CD14-positive monocyte (primary cell): Measurements from ENCODE around the gene GPC6. TPM values are rescaled to one million over a fixed set of nuclear protein-coding genes. Genes with fewer than 3 reads are reported as not detected.

Experiments
- DNase-seq, 3 donors: peaks; one replicate each; pipeline ENCODE4 v3.0.0-alpha.2; 2011 to 2022
- H2AFZ ChIP-seq: 2 replicates; pipeline ENCODE4 v1.6.0; 2012; ENCODE audit warnings: mild to moderate bottlenecking, low read depth, low read length, inconsistent platforms; ENCODE audit not compliant: insufficient read depth, poor library complexity, severe bottlenecking
- H3K27ac ChIP-seq, 2 donors: 1 replicate in 1 of 2; 2 replicates in 1 of 2; pipeline ENCODE4 v1.5.1; 2012 to 2013; ENCODE audit warnings: low read length in 2 of 2, control low read depth in 1 of 2, inconsistent platforms in 1 of 2, low read depth in 1 of 2, mild to moderate bottlenecking in 1 of 2
- H3K27me3 ChIP-seq, 2 donors: one replicate each; pipeline versions ENCODE4 v1.6.0 to v1.6.1; 2011 to 2013; ENCODE audit warnings: low read length in 2 of 2; ENCODE audit not compliant: control insufficient read depth in 2 of 2, insufficient read depth in 2 of 2
- H3K36me3 ChIP-seq, 2 donors: replicated peaks in 1 of 2; 1 replicate in 1 of 2; 2 replicates in 1 of 2; pipeline versions ENCODE4 v1.5.1 to v1.6.1; 2012 to 2013; ENCODE audit warnings: low read length in 2 of 2, control low read depth in 1 of 2, inconsistent platforms in 1 of 2, mild to moderate bottlenecking in 1 of 2; ENCODE audit not compliant: insufficient read depth in 2 of 2, control insufficient read depth in 1 of 2
- H3K4me1 ChIP-seq, 2 donors: 1 replicate in 1 of 2; 2 replicates in 1 of 2; pipeline versions ENCODE4 v1.5.1 to v1.6.1; 2012 to 2013; ENCODE audit warnings: low read length in 2 of 2, control low read depth in 1 of 2, inconsistent platforms in 1 of 2, mild to moderate bottlenecking in 1 of 2, moderate library complexity in 1 of 2; ENCODE audit not compliant: insufficient read depth in 2 of 2, control insufficient read depth in 1 of 2
- H3K4me2 ChIP-seq: replicated peaks from 2 replicates; pipeline ENCODE3; 2012; ENCODE audit warnings: low read length, moderate library complexity, mild to moderate bottlenecking; ENCODE audit not compliant: poor library complexity, severe bottlenecking; ENCODE audit errors: extremely low read depth
- H3K4me3 ChIP-seq, 3 experiments: fragments of 200-600 bp in 1 of 3; sonication (generic) in 1 of 3; replicated peaks in 1 of 3; 1 replicate in 2 of 3; 2 replicates in 1 of 3; pipeline ENCODE4 v1.5.1; 2011 to 2013; ENCODE audit warnings: low read length in 3 of 3, mild to moderate bottlenecking in 3 of 3, control low read depth in 2 of 3, low read depth in 2 of 3, inconsistent platforms in 1 of 3, moderate library complexity in 1 of 3
- H3K79me2 ChIP-seq: 2 replicates; pipeline ENCODE4 v1.6.0; 2012; ENCODE audit warnings: mild to moderate bottlenecking, control low read depth, inconsistent platforms, low read length, moderate library complexity; ENCODE audit not compliant: insufficient read depth
- H3K9ac ChIP-seq: 2 replicates; pipeline ENCODE4 v1.6.0; 2017; ENCODE audit warnings: low read length, mild to moderate bottlenecking; ENCODE audit not compliant: insufficient read depth, poor library complexity, severe bottlenecking
- H3K9me3 ChIP-seq, 2 donors: replicated peaks in 1 of 2; 1 replicate in 1 of 2; 2 replicates in 1 of 2; pipeline versions ENCODE4 v1.5.1 to v1.6.1; 2012 to 2013; ENCODE audit warnings: low read length in 2 of 2, control low read depth in 1 of 2; ENCODE audit not compliant: control insufficient read depth in 1 of 2, insufficient read depth in 1 of 2
- H4K20me1 ChIP-seq: 2 replicates; pipeline ENCODE4 v1.6.0; 2012; ENCODE audit warnings: mild to moderate bottlenecking, low read length, control low read depth, moderate library complexity; ENCODE audit not compliant: insufficient read depth
- H3K27ac Mint-ChIP-seq, 7 donors: one replicate each; pipeline ENCODE4 v1.8.0; 2020; ENCODE audit warnings: mild to moderate bottlenecking in 7 of 7, mixed read lengths in 7 of 7, moderate library complexity in 6 of 7, inconsistent platforms in 2 of 7
- H3K27me3 Mint-ChIP-seq, 3 donors: one replicate each; pipeline ENCODE4 v1.8.0; 2021 to 2022; ENCODE audit warnings: low read depth in 3 of 3, mild to moderate bottlenecking in 3 of 3, mixed read lengths in 3 of 3, moderate library complexity in 3 of 3, inconsistent platforms in 1 of 3
- H3K36me3 Mint-ChIP-seq, 2 donors: one replicate each; pipeline ENCODE4 v1.8.0; 2020; ENCODE audit warnings: mixed read lengths in 2 of 2, inconsistent platforms in 1 of 2, mild to moderate bottlenecking in 1 of 2
- H3K4me1 Mint-ChIP-seq: one replicate; pipeline ENCODE4 v1.8.0; 2020; ENCODE audit warnings: mild to moderate bottlenecking, mixed read lengths
- H3K4me3 Mint-ChIP-seq, 2 donors: one replicate each; pipeline ENCODE4 v1.8.0; 2020; ENCODE audit warnings: mild to moderate bottlenecking in 2 of 2, mixed read lengths in 2 of 2, moderate library complexity in 1 of 2
- H3K9me3 Mint-ChIP-seq, 7 donors: one replicate each; pipeline ENCODE4 v1.8.0; 2020 to 2022; ENCODE audit warnings: mixed read lengths in 7 of 7, mild to moderate bottlenecking in 6 of 7, moderate library complexity in 6 of 7, inconsistent platforms in 2 of 7
- WGBS: methylation state at CpG from one replicate; pipeline ENCODE4 v1.1.5; 2013; ENCODE audit warnings: missing lambda C conversion rate; ENCODE audit not compliant: insufficient coverage; 5-methylcytosine and 5-hydroxymethylcytosine counted together
- intact Hi-C, 2 donors: fragments of 100-400 bp; cut with micrococcal nuclease; formaldehyde crosslinking; loops; one replicate each; pipeline versions ENCODE4 v1.15.0 to v1.15.1; 2023
- polyA plus RNA-seq, 3 donors: library from polyadenylated mRNA; depleted of rRNA in 1 of 3; unstranded in 2 of 3; stranded (reverse) in 1 of 3; fragments of 300-500 nt in 2 of 3; fragments of >200 nt in 1 of 3; fragmentation: Illumina TruSeq in 2 of 3; gene quantifications; 1 replicate in 2 of 3; 2 replicates in 1 of 3; pipeline ENCODE4 v1.2.3, GENCODE V29; 2012 to 2021
- TF ChIP-seq, protein P1 (sequence below): fragments of 200-600 bp; IDR thresholded peaks from one replicate; pipeline ENCODE4 v1.8.0; 2022; ENCODE audit warnings: antibody characterized with exemption, mild to moderate bottlenecking

GPC6 gene
- polyA plus RNA-seq, 3 donors: not detected

DNA sequence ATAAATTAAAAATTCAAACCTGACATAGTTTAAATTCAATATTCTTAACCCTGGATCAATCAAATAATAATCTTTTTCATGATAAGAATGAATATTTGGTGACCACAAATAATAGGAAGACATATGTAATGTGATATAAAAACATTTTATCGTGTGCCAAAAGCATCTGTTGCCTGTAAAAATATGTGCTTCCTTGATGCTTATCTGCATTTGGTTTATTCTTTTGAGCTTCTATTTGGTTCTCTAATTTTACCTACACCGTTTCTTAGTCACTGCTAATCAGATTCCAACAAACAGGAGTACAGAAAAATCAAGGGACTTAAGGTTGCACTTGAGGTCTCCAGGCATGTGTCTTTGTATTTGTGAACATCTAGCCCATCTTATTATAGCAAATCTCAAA, 978.3 kb downstream of the GPC6 start:
- no peak overlapping the region for H3K27ac Mint-ChIP-seq
- H3K4me3 Mint-ChIP-seq: no peak overlapping the region
- H4K20me1 ChIP-seq: no peaks in the 10 kb centered on the region
- no peaks in the 10 kb centered on the region for H3K4me1 ChIP-seq
- H3K27ac ChIP-seq: no peak overlapping the region
- TF ChIP-seq, protein P1, sequence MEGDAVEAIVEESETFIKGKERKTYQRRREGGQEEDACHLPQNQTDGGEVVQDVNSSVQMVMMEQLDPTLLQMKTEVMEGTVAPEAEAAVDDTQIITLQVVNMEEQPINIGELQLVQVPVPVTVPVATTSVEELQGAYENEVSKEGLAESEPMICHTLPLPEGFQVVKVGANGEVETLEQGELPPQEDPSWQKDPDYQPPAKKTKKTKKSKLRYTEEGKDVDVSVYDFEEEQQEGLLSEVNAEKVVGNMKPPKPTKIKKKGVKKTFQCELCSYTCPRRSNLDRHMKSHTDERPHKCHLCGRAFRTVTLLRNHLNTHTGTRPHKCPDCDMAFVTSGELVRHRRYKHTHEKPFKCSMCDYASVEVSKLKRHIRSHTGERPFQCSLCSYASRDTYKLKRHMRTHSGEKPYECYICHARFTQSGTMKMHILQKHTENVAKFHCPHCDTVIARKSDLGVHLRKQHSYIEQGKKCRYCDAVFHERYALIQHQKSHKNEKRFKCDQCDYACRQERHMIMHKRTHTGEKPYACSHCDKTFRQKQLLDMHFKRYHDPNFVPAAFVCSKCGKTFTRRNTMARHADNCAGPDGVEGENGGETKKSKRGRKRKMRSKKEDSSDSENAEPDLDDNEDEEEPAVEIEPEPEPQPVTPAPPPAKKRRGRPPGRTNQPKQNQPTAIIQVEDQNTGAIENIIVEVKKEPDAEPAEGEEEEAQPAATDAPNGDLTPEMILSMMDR: no peak
- no peaks in the 10 kb centered on the region for H3K4me1 Mint-ChIP-seq
- intact Hi-C loops: no loop called here
- no peak overlapping the region for H2AFZ ChIP-seq
- H3K79me2 ChIP-seq: no peaks in the 10 kb centered on the region
- no peaks in the 10 kb centered on the region for H3K27me3 Mint-ChIP-seq
- H3K4me2 ChIP-seq: no peak overlapping the region
- peaks cover 0 to 6% of the 10 kb centered on the region in 2 donors for H3K9me3 ChIP-seq
- H3K36me3 ChIP-seq: no peaks in the 10 kb centered on the region
- H3K4me3 ChIP-seq: no peak overlapping the region
- H3K9me3 Mint-ChIP-seq: peaks cover 0 to 6% (median 0%) of the 10 kb centered on the region in 7 donors
- H3K36me3 Mint-ChIP-seq: no peaks in the 10 kb centered on the region
- WGBS: no CpG with 5 or more reads among the region's 2 CpGs
- no peaks in the 10 kb centered on the region for H3K27me3 ChIP-seq
- no peak for DNase-seq
- no peak overlapping the region for H3K9ac ChIP-seq

DNA sequence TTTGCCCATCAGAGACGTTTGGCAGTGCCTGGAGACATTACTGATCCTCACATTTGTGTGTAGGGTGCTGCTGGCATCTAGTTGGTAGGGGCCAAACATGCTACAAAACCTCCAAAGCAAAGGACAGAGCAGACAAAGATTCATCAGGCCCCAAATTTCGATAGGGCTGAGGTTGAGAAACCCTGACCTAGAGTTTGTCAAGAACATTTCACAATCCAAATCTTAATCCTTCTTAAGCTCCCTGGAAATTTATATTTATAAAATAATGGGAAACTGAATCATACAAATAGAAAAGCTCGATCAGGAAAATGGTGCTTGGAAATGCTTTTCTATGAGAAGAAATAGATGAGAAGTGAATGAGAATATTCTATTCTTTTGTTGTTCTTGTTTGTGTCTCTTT, 979.3 kb downstream of the GPC6 start:
- Mint-ChIP-seq H3K9me3 (peaks cover 0 to 3% (median 0%) of the 10 kb centered on the region in 7 donors), H3K4me3 (no peak overlapping the region), H3K27ac (no peak overlapping the region), H3K27me3 (no peaks in the 10 kb centered on the region), H3K36me3 (no peaks in the 10 kb centered on the region), H3K4me1 (no peaks in the 10 kb centered on the region)
- no peaks in the 10 kb centered on the region for H3K27me3 ChIP-seq
- H3K27ac ChIP-seq: no peak overlapping the region
- H3K9me3 ChIP-seq: peaks cover 0 to 4% of the 10 kb centered on the region in 2 donors
- H2AFZ ChIP-seq: no peak overlapping the region
- intact Hi-C loops: no loop called here
- no peaks in the 10 kb centered on the region for H3K36me3 ChIP-seq
- TF ChIP-seq, protein P1: no peak
- WGBS: 89% methylated on average over 1 of the region's 3 CpGs
- no peak overlapping the region for H3K9ac ChIP-seq
- H4K20me1 ChIP-seq: no peaks in the 10 kb centered on the region
- H3K4me2 ChIP-seq: no peak overlapping the region
- DNase-seq: no peak
- no peaks in the 10 kb centered on the region for H3K4me1 ChIP-seq
- H3K4me3 ChIP-seq: no peak overlapping the region
- no peaks in the 10 kb centered on the region for H3K79me2 ChIP-seq
